Ovary (tissue), 3 donors: ENCODE data around the gene RNPEP.

ENCODE experiments used
- CTCF ChIP-seq, 3 donors: fragments of 450-650 bp in 2 of 3; fragments of 200-600 bp in 1 of 3; IDR thresholded peaks; one replicate each; pipeline versions ENCODE4 v1.5.1 to v1.8.0; 2016 to 2022; ENCODE audit warnings: antibody characterized with exemption in 3 of 3, mild to moderate bottlenecking in 1 of 3
- POLR2A ChIP-seq: fragments of 450-650 bp; IDR thresholded peaks from one replicate; pipeline ENCODE4 v1.6.1; 2017; ENCODE audit warnings: antibody characterized with exemption, mild to moderate bottlenecking, moderate library complexity
- donor health status: DM: no; HTN: no; CAD: no.

DNA sequence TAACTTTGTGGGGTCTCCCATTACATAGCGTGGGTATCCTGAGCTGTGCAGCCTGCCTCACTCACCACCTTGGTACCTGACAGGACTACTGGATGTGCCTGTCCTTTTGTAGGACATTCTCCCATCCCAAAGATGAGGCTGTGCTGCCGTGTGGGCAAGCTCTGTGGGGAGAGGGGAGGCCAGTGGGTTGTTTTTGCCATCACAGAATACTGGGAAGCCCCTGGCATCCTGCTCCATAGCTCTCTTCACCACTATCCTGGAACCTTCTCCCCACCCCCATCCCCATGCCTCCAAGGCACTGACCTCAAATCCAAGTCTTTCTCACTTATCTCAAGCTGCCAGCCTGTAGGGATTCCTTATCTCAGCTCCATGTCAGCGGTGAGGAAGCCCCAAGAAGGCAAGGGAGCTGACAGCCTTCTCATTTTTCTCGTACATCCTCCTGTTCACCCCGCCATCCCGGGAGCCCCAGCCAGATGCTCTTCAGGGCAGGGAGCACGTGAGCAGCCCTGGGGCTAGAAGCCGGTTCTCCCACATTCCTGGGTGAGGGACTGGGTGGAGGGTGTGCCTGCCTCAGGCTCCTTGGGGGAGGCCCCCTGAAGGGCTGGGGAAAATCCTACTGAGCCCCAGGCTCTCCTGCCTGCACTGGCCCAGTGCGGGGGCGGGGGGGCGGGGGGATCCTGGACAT lies 25.5 kb downstream of the RNPEP start:
- TF ChIP-seq CTCF (IDR thresholded peaks at IDR 0.05) (no peak), POLR2A (no peak)
